ENCODE data around the gene JAZF1.
"Not testable (repeated sequence)": the region's sequence is repeated elsewhere in the genome, so short reads cannot be mapped to it uniquely, and the experiment has no call there.

Gene JAZF1

DNA sequence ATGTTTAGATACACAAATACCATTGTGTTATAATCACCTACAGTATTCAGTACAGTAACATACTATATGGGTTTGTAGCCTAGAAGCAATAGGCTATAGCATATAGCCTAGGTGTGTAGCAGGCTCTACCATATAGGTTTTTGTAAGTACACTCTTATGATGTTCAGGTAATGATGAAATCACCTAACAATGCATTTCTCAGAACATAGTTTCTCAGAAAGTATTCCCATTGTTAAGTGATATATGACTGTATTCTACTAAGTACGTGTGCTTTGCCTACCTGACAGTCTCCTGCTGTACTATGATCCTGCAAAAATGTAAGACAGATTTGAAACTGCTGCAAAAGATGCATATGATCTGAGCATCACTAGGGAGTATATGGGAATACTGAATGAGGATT is 137.9 kb downstream of the JAZF1 start:
- no peak for DNase-seq (ENCODE audit: low spot score)

DNA sequence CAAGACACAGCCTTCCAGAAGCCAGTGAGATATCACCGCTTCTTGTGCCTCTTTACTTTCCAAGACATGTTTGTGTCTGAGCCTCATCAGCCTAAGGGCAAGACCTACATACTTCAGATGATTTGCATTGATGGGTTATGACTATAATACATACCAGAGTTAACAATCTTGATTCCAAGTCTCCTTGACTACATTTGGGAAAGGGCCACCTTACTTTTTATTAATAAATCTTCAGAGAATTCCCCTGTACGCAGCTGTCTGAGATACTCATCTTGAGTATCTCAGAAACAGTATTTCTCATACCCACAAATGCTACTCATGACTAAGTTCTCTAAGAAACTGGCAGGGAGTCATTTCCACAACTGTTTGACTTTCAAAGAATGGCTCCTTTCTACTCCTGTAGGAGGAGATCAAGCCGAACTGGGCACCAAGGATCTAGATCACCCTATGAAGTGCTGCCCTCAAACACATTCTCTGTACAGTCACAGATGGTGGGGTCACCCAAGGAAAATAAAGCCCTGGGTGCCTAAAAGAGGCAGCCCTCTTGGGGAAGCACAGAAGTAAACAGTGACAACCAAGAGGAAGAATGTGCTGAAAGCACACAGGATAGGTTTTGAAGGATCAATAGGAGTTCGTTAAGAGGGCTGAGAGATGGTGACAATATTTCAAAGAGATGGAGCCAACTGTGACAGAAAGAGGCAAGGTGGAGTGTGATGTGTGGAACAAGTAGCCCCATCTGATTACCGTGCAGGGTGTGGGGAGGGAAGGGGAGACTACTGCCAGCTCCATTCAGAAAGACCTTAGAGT is 138.9 kb downstream of the JAZF1 start:
- no peak for DNase-seq (ENCODE audit: low spot score)

DNA sequence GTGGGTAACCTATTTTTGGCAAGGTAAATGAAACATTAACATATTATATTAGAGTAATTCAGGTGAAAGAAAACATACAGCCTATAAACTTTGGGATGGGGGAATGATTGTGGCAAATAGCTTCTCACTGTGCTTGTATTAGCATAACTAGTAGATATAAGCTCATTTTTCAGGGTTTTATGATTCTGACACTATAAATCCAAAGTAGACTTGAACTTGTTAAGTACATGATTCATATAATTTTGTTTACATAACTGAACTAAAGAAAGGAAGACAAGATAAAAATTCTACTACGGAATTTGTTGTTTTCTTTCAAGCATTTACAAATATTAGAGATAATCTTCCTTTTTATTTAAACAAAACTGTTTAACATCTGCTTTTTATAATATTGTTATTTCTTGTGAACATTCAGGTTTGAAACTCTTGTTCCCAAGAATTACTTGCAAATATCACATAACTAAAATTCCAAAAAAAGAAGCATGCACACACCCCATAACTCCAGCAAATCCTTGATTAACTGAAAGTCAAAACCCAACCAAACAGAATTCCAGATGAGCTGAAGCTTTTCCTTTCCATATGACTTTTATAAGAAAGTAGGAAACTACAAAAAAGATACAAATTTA is 142.3 kb downstream of the JAZF1 start:
- no peak for DNase-seq (ENCODE audit: low spot score)

DNA sequence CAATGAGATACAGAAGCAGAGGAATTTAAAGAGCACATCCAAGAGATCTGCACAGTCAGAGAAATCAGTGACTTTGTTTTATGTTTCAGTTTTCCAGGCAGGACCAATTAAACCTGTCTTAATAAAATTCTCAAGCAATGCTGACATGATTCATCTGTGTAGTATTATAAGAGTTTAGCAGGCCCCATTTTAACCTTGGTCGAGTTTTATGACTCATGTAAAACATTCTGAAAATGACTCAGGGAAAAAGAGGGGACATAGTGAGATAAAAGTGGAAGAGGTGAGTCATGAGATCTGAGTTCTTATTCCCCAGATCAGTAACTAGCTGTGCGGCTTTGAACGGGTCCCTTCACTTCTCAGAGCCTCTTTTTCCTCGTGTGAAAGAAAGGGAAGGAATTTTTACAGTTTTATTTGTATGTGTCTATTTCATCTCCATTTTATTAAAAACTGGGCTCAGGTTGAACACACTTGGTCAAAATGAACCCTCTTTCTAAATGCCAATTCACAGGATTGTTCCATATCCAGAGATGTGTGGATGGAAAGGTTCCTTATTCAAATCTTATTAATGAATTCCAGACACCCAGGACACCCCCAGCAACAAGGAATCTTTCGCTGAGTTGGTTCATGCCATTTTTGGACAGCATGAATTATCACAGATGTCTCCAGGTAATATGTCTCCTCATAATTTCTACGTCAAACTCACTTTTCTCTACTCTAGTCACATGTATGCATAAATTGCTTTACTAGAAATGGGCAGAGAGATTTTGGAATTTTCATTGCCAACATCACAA is 143.2 kb downstream of the JAZF1 start:
- DNase-seq (ENCODE audit: low spot score) = peak; percentile 95

DNA sequence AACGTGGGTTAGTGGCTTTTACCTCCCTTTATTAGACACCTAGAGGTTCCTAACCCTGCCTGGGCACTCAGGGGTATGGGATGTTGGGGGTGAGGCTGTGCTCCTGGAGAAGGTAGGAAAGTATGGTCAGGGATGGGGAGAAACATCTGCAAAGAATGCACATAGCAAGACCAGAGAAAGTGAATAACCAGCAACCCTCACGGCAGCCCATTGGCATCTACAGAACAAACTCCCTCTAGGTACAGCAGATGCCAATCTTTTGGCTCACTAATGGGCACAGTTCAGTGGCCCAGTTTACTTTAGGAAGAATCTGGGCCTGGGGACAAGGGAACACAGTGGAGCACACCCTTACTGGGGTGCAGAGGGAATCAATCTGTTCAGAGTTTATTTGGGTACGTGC is 143.9 kb downstream of the JAZF1 start:
- no peak for DNase-seq (ENCODE audit: low spot score)

DNA sequence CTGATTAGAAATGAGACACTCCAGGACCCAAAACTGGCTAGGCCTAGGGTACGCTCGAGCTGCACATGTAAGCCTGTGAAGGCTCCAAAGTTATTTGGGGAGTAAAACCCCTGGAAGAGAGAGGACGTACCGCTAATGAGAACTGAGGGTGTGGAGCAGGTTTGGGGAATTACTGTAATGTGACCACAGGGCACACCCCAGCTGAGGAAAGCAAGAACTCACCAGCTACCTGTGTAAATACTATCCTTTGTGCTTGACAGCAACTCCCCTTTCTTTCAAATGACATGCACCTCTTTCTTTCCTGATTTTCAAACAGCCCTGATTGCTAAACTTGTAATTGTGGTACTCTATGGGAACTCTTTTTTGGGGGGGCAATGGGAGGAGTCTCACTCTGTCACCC is 147.2 kb downstream of the JAZF1 start:
- DNase-seq (ENCODE audit: low spot score) = no peak

DNA sequence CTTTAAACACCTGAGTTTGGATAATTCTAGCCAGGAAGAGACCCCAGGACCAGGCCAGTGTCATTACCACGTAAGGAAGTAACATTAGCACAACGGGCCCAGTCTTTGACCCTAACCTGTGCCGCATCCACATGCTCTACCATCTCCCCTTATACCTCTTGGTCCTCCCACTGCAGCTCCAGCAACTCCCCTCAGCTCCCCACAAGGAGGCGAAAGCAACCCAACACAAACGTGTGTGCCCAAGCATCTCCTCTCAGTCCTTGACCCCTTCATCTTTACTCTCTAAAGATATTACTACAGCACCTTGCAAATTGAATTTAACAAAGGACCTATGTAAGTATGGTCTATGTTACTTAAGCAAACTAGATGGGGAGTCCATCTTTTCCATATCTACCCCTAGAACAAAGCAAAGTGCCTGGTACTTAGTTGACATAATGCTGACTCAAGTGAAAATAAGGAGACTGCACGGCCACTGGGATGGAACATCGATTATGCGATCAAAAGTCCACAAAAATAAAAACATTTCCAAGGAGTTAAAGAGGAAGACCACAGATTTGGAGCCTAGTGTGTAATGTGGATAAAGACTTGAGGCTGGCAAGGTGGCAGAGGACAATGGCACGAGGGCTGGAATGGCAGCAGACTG is 147.7 kb downstream of the JAZF1 start:
- no peak for DNase-seq (ENCODE audit: low spot score)

DNA sequence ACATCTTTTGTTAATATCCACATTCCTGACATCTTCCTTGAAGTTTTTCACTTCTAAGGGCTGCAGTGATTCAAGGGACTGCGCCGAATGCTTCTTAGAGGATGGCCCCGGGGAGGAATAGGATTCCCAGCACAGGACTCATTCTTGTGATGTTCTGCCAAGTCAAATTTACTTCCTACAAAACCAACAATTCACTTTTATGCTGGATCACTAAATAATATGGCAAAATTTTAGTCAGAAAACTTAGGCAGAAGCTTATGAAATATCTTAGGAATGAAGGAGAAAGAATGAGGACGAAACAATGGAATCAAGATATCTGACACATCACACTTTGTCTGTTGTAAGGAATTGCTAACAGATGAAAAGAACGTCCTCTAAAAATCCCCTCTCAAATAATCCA is 151.5 kb downstream of the JAZF1 start:
- no peak for DNase-seq (ENCODE audit: low spot score)

DNA sequence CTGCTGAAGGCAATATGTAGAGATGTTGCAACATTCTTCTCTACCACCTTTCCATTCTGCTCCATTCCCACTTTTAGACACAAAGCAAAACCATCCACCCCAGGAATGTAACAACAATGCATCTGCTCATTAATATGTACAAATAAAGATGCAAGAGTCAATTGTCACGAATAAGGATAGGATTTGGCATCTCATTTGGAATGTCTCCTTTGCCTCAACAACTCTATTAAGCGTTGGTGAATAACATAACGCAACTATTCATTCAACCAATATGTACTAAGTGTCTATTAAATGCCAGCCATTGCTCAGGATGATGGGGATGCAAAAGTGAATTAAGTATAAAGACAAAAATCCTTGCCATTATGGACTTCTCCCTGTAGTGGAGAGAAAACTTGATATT is 152.1 kb downstream of the JAZF1 start:
- DNase-seq (ENCODE audit: low spot score) = no peak

DNA sequence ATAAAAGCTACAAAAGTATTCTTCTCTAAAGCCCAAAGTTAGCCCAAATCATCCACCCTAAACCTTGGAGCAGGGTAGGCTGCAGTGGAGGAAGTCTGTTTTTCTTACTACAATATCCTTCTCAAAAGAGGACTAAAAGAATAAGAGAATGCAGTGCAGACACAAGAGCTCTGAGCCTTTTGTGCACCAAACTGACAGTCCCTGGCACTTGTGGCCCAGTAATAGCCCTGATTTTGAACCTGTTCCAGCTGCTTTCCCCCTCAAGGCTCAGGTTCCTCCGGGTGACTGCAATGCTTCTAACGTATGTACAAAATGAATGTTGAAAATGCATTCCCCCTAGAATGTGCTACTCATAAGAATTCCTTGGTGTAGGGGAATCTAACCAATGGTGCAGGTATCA is 154.4 kb downstream of the JAZF1 start:
- DNase-seq (ENCODE audit: low spot score) = no peak

DNA sequence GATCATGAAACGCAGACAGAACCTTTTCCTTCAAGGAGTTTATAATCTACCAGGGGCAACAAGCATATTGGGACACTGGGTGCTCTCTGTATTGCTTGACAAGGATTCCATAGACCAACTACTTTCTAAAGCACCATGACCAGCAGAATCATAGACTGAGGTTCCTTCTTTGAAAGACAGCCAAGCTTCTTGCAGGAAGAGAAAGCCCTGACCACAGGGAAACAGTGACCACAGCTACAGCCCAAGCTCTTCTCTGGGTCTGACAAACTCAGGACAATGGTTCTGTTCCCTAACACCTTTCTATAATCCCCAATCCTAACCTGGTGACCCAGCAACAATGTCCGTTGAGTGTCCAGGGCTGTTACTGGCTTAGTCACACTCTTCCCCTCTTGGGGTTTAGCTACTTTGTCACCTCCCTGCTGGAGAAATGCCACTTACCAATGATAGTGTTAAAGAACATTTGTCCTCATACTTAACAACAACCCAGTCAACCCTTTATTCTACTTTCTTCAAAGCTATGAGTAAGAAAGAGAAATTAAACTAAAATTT is 155.7 kb downstream of the JAZF1 start:
- no peak for DNase-seq (ENCODE audit: low spot score)

DNA sequence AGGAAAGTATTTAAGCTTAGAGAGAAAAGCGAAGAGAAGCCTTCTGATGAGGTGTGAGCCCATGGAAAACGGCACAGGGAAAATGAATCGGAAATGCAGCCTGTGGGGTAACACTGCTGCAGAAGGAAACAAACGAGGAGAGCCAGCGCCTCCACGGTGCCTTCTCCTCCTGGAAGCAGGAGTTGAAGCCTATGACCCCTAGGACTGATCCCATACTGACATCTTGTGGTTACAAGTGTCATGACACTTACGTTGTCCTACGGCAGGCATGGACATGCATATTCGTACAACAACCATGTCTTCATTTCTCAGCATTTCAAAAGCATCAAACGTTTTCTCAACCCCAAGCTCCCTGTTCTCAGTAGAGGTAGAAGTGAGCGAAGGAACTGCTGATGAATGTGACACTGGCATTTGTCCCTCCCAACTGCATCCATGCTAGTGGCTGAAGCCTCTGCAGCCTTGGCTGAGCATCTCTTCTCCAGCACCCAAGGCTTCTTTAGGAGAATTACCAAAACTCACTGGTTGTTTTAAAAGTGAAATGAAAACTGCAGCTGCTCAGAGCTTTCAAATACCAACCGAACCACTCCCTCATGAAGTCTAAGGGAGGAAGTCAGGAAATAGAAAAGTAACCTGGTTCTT is 160.2 kb downstream of the JAZF1 start:
- peak; percentile 73 for DNase-seq (ENCODE audit: low spot score)

DNA sequence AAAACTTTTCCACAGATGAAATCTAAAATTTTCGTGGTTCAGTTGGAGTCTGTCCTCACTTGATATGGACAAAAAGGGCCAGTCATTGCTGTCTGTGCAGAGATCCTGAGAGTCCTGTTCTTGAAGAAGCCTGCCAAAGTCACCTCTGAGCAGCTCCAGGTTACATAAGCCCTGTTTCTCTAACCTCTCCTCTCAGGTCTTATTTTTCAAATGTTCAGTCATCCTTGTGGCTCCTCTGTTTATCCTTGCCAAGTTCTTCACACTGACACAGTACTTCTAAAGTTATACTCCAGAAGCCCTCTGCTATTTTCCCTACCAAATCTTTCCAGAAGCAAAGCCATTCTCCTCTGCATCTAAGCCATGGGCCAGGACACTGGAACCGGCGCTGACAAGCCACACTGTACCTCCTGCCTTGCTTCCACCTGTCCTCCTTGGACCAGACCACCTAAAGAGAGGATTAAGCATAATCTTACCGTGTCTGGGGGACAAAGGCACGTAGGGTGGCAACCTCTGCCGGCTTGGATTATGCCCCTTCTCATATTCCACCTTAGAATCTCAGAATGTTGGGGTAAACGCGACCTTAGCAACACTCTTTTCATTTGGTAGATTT is 161.6 kb downstream of the JAZF1 start:
- no peak for DNase-seq (ENCODE audit: low spot score)

DNA sequence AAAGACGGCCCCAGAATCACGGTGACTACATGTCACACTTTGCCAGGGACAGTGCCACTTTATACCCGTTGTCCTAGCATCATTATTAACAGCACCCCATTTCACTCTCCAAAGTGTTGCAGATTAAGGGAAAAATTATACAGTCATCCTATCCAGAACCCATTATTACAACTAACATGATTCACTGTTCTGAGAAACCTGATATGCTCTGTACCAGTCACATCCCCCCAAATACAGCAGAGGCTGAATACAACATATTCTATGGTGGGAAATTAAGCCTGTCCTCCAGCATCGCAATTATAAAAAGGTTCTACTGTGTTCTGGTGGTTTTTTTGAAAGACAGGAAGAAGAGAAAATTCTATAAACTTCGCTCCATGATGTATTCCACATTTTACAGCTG is 162.1 kb downstream of the JAZF1 start:
- no peak for DNase-seq (ENCODE audit: low spot score)

DNA sequence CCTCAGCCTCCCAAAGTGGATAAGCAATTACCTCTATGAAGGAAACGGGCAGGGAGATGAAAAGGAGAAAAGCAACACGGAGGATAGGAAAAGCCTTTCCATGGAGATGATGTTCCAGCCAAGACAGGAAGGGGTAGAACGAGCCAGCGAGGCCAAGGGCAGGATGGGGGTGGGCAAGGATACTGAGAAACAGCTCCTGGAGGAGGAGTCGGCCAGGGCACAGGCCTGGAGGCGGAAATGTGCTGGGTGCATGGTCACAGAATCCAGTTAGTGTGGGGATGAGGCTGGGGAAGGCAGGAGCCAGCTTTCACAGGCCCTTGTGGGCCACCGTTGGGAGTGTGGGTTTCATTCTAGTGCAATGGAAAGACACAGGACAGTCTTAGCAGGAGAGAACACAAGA is 162.6 kb downstream of the JAZF1 start:
- DNase-seq (ENCODE audit: low spot score) = no peak

DNA sequence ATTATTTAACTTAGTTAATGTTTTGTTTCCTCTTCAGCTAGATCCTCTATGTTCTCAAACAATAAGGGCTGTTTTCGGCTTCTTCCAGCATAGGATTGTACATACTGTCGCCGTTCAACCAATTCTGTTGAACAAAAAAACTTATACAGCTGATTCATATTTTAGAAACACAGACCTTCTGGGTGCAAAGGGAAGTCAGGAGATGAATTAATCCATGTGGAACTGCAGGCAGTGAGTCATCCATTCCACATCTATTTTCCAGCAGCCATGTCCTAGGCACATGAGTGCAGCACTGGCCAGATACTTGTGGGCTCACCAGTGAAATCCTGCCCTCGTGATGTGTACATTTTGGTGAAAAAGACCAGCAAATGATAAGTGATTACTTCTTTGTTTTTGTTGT is 163.2 kb downstream of the JAZF1 start:
- DNase-seq (ENCODE audit: low spot score) = peak; percentile 26

DNA sequence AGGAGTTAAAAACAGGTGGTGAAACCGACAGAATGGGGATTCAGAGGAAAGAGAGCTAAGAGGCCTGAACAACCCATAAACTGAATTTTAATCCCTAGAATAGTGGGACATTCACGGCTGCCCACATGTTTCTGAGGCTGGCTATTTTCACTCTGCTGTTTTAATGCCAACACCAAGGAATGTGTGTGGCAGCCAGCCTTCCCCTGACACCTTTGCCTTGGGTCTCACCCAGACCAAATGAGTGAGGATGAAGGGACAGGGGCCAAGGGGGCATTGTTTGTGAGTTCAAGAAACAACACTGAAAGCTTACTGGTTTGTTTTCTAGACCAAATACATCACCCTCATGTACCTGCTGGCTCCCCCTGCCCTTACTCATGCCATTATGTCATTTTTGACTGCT is 164.3 kb downstream of the JAZF1 start:
- no peak for DNase-seq (ENCODE audit: low spot score)

DNA sequence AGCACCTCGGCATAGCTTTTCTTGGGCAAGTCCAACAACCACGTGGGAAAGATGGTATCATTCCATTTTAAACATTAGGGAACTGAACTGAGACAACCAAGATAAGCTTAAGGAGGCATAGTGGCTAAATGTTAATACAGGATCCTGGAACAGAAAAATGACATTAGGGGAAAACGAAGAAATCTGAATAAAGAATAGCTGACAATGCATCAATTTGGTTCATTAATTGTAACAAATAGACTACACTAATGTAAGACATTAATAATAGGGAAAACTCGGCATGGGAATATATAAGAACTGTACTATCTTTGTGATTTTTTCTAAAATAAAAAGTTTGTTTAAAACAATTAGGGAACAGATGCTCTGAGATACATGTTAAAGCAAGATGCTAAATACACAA is 165.4 kb downstream of the JAZF1 start:
- DNase-seq (ENCODE audit: low spot score) = no peak

DNA sequence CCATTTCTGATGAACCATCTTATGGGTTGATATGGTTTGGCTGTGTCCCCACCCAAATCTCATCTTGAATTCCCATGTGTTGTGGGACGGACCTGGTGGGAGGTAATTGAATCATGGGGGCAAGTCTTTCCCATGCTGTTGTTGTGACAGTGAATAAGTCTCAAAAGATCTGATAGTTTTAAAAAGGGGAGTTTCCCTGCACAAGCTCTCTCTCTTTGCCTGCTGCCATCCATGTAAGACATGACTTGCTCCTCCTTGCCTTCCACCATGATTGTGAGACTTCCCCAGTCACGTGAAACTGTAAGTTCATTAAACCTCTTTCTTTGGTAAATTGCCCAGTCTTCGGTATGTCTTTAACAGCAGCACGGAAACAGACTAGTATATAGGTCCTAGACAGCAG is 166.3 kb downstream of the JAZF1 start:
- DNase-seq (ENCODE audit: low spot score) = not testable (repeated sequence)

DNA sequence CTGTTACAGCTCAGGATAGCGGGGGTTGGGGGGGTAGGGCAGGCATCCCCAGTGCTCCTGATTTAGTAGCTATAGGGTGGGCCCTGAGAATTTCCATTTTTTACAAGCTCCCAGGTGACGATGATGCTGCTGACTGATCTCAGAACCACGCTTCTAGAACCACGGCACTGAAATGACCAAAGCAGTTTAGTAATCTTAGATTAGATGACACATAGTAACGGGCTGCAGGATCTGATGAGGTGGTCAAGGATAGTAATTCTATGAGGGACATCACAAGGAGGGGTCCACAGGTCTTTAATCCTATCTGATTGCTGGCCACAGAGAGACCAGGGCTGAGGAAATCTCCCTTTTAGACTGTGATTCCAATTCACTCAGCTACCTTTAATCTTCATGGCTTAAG is 167.2 kb downstream of the JAZF1 start:
- no peak for DNase-seq (ENCODE audit: low spot score)

DNA sequence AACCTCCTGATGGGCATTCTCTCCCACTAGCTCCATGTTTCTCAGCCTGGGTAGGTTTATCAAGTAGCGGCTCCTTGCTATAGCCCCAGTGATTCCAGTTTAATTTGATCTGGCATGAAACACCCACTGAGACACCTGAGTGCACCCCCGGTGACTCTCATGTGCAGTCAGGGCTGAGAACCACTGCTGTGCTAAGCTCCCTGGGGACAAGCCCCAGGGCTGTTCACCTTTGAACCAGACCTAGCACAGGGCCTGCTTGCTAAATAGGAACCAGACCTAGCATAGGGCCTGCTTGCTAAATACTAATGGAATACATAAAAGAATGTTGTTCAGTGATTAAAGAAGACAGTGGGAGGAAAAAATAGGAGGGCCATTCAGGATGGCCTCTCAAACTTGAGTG is 167.6 kb downstream of the JAZF1 start:
- no peak for DNase-seq (ENCODE audit: low spot score)
